ENCODE measurements around the gene KLC3.

- TF ChIP-seq CTCF (IDR thresholded peaks at IDR 0.05) = no peak
- no peak for TF ChIP-seq SIN3A (IDR thresholded peaks at IDR 0.05; ENCODE audit: borderline replicate concordance, insufficient read depth, low read depth, low read length)
These were observed 38.1 kb upstream of the KLC3 start for GRCh38 chr19:45302416-45302815.

Measured in Panc1 (cell line).